H1 (cell line): Measurements from ENCODE around the gene INVS. TPM values are rescaled to one million over a fixed set of nuclear protein-coding genes. Genes with fewer than 3 reads are reported as not detected.

Source experiments
- CTCF ChIA-PET: fragments of 300-600 bp; sonication (Branson Sonifier 250); formaldehyde crosslinking; loops from one replicate; lab custom pipeline; 2021; ENCODE audit not compliant: partially characterized antibody; lab: Charles Lee
- POLR2A ChIA-PET: fragments of 300-600 bp; sonication (Branson Sonifier 250); formaldehyde crosslinking; loops from one replicate; lab custom pipeline; 2021; ENCODE audit warnings: inconsistent platforms; ENCODE audit not compliant: partially characterized antibody; lab: Charles Lee
- DNase-seq, 2 experiments: peaks; one replicate each; pipeline versions ENCODE4 v3.0.0 to v3.0.0-alpha.2; 2010 to 2022; ENCODE audit warnings: low spot score in 2 of 2, low read depth in 1 of 2, mixed read lengths in 1 of 2
- FAIRE-seq: peaks from 2 replicates; lab custom pipeline; 2011; peaks lifted over from hg19 to GRCh38; lab: Jason Lieb, UNC
- H2AFZ ChIP-seq: 2 replicates; pipeline ENCODE4 v1.8.1; 2012; ENCODE audit warnings: low read length, inconsistent platforms
- H2AK5ac ChIP-seq: 2 replicates; pipeline ENCODE4 v1.6.1; 2013; ENCODE audit warnings: low read depth, low read length
- H2BK120ac ChIP-seq: replicated peaks from 2 replicates; pipeline ENCODE3; 2013; ENCODE audit warnings: low read depth, low read length, inconsistent platforms
- H2BK12ac ChIP-seq: 2 replicates; pipeline ENCODE4 v1.6.1; 2013; ENCODE audit warnings: low read depth, low read length
- H2BK15ac ChIP-seq: 2 replicates; pipeline ENCODE4 v1.6.1; 2013; ENCODE audit warnings: low read length
- H2BK20ac ChIP-seq: 2 replicates; pipeline ENCODE4 v1.6.1; 2013; ENCODE audit warnings: low read length
- H2BK5ac ChIP-seq: 2 replicates; pipeline ENCODE4 v1.6.1; 2013; ENCODE audit warnings: low read depth, low read length
- H3K14ac ChIP-seq: 2 replicates; pipeline ENCODE4 v1.6.1; 2013; ENCODE audit warnings: inconsistent platforms; ENCODE audit not compliant: insufficient read length
- H3K18ac ChIP-seq: 2 replicates; pipeline ENCODE4 v1.6.1; 2013; ENCODE audit warnings: low read length; ENCODE audit errors: extremely low read depth
- H3K23ac ChIP-seq: 2 replicates; pipeline ENCODE4 v1.6.1; 2013; ENCODE audit warnings: inconsistent platforms; ENCODE audit not compliant: insufficient read length
- H3K23me2 ChIP-seq: 2 replicates; pipeline ENCODE4 v1.6.1; 2013; ENCODE audit warnings: low read depth, low read length
- H3K27ac ChIP-seq: 2 replicates; pipeline ENCODE4 v1.6.1; 2011; ENCODE audit warnings: low read depth, low read length, inconsistent platforms
- H3K27me3 ChIP-seq, 4 experiments: replicated peaks in 1 of 4; 1 replicate in 1 of 4; 2 replicates in 3 of 4; pipeline versions ENCODE4 v1.6.1 to v1.8.1; 2011 to 2013; ENCODE audit warnings: low read length in 3 of 4, mild to moderate bottlenecking in 3 of 4, inconsistent platforms in 2 of 4, mixed read lengths in 2 of 4, moderate library complexity in 1 of 4; ENCODE audit not compliant: control insufficient read depth in 3 of 4, insufficient read depth in 3 of 4; ENCODE audit errors: extremely low read depth in 1 of 4
- H3K36me3 ChIP-seq, 4 experiments: 2 replicates each; pipeline versions ENCODE4 v1.6.1 to v1.8.1; 2011 to 2013; ENCODE audit warnings: mild to moderate bottlenecking in 4 of 4, low read length in 3 of 4, moderate library complexity in 2 of 4, control low read depth in 1 of 4, inconsistent platforms in 1 of 4; ENCODE audit not compliant: insufficient read depth in 4 of 4, control insufficient read depth in 2 of 4
- H3K4ac ChIP-seq: replicated peaks from 2 replicates; pipeline ENCODE3; 2013; ENCODE audit warnings: low read length, low read depth, mixed read lengths, inconsistent platforms; ENCODE audit not compliant: insufficient read length
- H3K4me1 ChIP-seq, 4 experiments: replicated peaks in 1 of 4; 1 replicate in 1 of 4; 2 replicates in 3 of 4; pipeline versions ENCODE4 v1.6.1 to v1.8.1; 2011 to 2013; ENCODE audit warnings: low read length in 3 of 4, inconsistent platforms in 2 of 4, mixed read lengths in 1 of 4; ENCODE audit not compliant: insufficient read depth in 4 of 4, control insufficient read depth in 3 of 4
- H3K4me2 ChIP-seq, 2 experiments: 2 replicates each; pipeline versions ENCODE4 v1.6.1 to v1.8.1; 2011 to 2013; ENCODE audit warnings: low read depth in 2 of 2, low read length in 2 of 2, control low read depth in 1 of 2, inconsistent platforms in 1 of 2, mild to moderate bottlenecking in 1 of 2; ENCODE audit not compliant: insufficient read depth in 1 of 2
- H3K4me3 ChIP-seq, 4 experiments: fragments of 200-600, 300-600 bp in 1 of 4; sonication (generic), shearing (Covaris generic), sonication (Bioruptor Twin) in 1 of 4; 2 replicates each; pipeline versions ENCODE4 v1.5.1 to v1.8.1; 2011 to 2016; ENCODE audit warnings: low read length in 4 of 4, low read depth in 3 of 4, control low read depth in 2 of 4, inconsistent platforms in 2 of 4, mild to moderate bottlenecking in 2 of 4, mixed read lengths in 1 of 4, moderate library complexity in 1 of 4; ENCODE audit not compliant: insufficient read depth in 2 of 4; ENCODE audit errors: extremely low read depth in 1 of 4
- H3K56ac ChIP-seq: replicated peaks from 2 replicates; pipeline ENCODE3; 2013; ENCODE audit warnings: low read depth, mild to moderate bottlenecking, mixed read lengths, low read length, inconsistent platforms; ENCODE audit not compliant: insufficient read length
- H3K79me1 ChIP-seq: 2 replicates; pipeline ENCODE4 v1.6.1; 2013; ENCODE audit warnings: low read depth, low read length, control low read depth
- H3K79me2 ChIP-seq, 2 experiments: 2 replicates each; pipeline versions ENCODE4 v1.6.1 to v1.8.1; 2012 to 2013; ENCODE audit warnings: low read length in 2 of 2, mild to moderate bottlenecking in 2 of 2, inconsistent platforms in 1 of 2; ENCODE audit not compliant: insufficient read depth in 2 of 2, control insufficient read depth in 1 of 2
- H3K9ac ChIP-seq, 4 experiments: replicated peaks in 1 of 4; 1 replicate in 1 of 4; 2 replicates in 3 of 4; pipeline versions ENCODE4 v1.6.1 to v1.8.1; 2011 to 2013; ENCODE audit warnings: low read depth in 3 of 4, low read length in 3 of 4, control low read depth in 2 of 4, mild to moderate bottlenecking in 2 of 4, moderate library complexity in 2 of 4, inconsistent platforms in 1 of 4; ENCODE audit errors: extremely low read depth in 1 of 4
- H3K9me3 ChIP-seq, 2 experiments: 2 replicates each; pipeline versions ENCODE4 v1.6.1 to v1.8.1; 2012 to 2013; ENCODE audit warnings: mild to moderate bottlenecking in 2 of 2, moderate library complexity in 2 of 2, control low read depth in 1 of 2, inconsistent platforms in 1 of 2, low read depth in 1 of 2, low read length in 1 of 2, mixed read lengths in 1 of 2; ENCODE audit not compliant: insufficient read depth in 2 of 2
- H4K20me1 ChIP-seq, 2 experiments: replicated peaks in 1 of 2; 2 replicates each; pipeline versions ENCODE3 to v1.8.1; 2011 to 2013; ENCODE audit warnings: inconsistent platforms in 2 of 2, low read length in 2 of 2, mild to moderate bottlenecking in 1 of 2; ENCODE audit not compliant: insufficient read depth in 2 of 2, control insufficient read depth in 1 of 2
- H4K5ac ChIP-seq: 2 replicates; pipeline ENCODE4 v1.6.1; 2013; ENCODE audit warnings: low read length, low read depth, mixed read lengths, inconsistent platforms; ENCODE audit not compliant: insufficient read length
- H4K8ac ChIP-seq: 2 replicates; pipeline ENCODE4 v1.8.0; 2013; ENCODE audit warnings: mild to moderate bottlenecking, moderate library complexity, low read length, inconsistent platforms; ENCODE audit not compliant: insufficient read depth; ENCODE audit errors: extremely low read depth
- H4K91ac ChIP-seq: replicated peaks from 2 replicates; pipeline ENCODE3; 2013; ENCODE audit warnings: low read length, mixed read lengths, inconsistent platforms; ENCODE audit not compliant: insufficient read length
- NRF1 ChIP-seq: IDR thresholded peaks from 2 replicates; pipeline ENCODE4 v1.6.1; 2011; ENCODE audit warnings: mild to moderate bottlenecking, low read depth, low read length, improper control_type of control experiment
- SRF ChIP-seq: IDR thresholded peaks from 2 replicates; pipeline ENCODE4 v1.6.1; 2011; ENCODE audit warnings: mild to moderate bottlenecking, low read depth, low read length, moderate library complexity
- TCF12 ChIP-seq: IDR thresholded peaks from 2 replicates; pipeline ENCODE4 v1.6.1; 2011; ENCODE audit warnings: low read depth, mild to moderate bottlenecking, low read length
- WGBS, 2 experiments: shearing (Covaris generic) in 1 of 2; methylation state at CpG; one replicate each; pipeline versions ENCODE4 v1.1.6 to v1.1.7; 2013 to 2015; ENCODE audit warnings: low lambda C conversion rate in 2 of 2, mixed read lengths in 2 of 2, inconsistent platforms in 1 of 2, low coverage in 1 of 2, missing lambda C conversion rate in 1 of 2; ENCODE audit not compliant: insufficient replicate concordance in 2 of 2, insufficient coverage in 1 of 2, insufficient read length in 1 of 2; ENCODE audit errors: extremely low coverage in 1 of 2, missing lambda C conversion rate in 1 of 2; 5-methylcytosine and 5-hydroxymethylcytosine counted together
- polyA plus RNA-seq, 7 experiments: library from polyadenylated mRNA; depleted of rRNA in 3 of 7; stranded (reverse) in 5 of 7; unstranded in 2 of 7; fragments of >200 nt in 5 of 7; fragments of 200-250 nt in 2 of 7; gene quantifications; 1 replicate in 5 of 7; 2 replicates in 1 of 7; 4 replicates in 1 of 7; pipeline versions ENCODE4 v1.2.1 to v1.2.3, GENCODE V29; 2011 to 2013; ENCODE audit warnings: missing spikeins in 2 of 7, mixed read lengths in 2 of 7
- total RNA-seq: library from RNA; stranded (reverse); fragmentation: NEBNext Ultra II Directional; extraction: Animal tissue kit (Norgen Biotek cat#: 25700); gene quantifications from 2 replicates; pipeline ENCODE4 v1.2.1, GENCODE V29; 2021

Gene INVS
- total and polyA plus RNA-seq, 2 of the 8 experiments (the other 6 are each of a cell fraction or from before 2014, with no cell fraction given), result 4.1 to 6.9 TPM

DNA sequence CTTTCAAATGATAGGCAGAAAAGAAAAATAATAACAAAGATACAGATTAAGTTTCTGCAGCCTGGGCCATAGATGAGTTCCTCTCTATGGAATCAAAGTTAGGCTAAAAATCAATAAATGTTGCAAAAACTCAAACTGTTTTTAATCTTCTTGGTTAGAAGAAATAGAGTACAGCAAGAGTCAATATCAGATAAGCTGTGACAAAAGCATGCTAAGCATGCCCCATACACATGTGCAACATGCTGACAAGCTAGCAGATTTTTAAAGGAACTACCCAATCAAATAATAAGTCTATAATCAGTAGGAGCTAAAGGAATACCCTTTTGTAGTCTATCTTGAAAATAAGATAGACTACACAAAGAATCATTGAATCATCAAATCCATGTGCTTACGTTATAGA lies 7.0 kb upstream of the INVS start:
- Histone ChIP-seq H3K79me1 (no peaks in the 10 kb centered on the region), H3K79me2 (peaks cover 0 to 54% of the 10 kb centered on the region in 2 experiments; a peak in 2 of 4 replicates), H4K5ac (no peak overlapping the region), H3K36me3 (no peaks in the 10 kb centered on the region), H3K4me3 (no peak overlapping the region), H2BK15ac (no peak overlapping the region), H3K23me2 (no peaks in the 10 kb centered on the region), H2BK12ac (no peak overlapping the region), H3K4me2 (no peak overlapping the region), H2BK120ac (no peak overlapping the region), H3K9ac (no peak overlapping the region), H3K27me3 (no peaks in the 10 kb centered on the region), H3K56ac (no peak overlapping the region), H2BK20ac (no peak overlapping the region), H2AFZ (no peak overlapping the region), H2AK5ac (no peak overlapping the region), H3K27ac (no peak overlapping the region), H3K9me3 (no peaks in the 10 kb centered on the region), H4K8ac (no peak overlapping the region), H3K4me1 (no peaks in the 10 kb centered on the region; a peak in 1 of 7 replicates), H3K4ac (no peak overlapping the region), H4K20me1 (no peaks in the 10 kb centered on the region), H4K91ac (no peak overlapping the region), H2BK5ac (no peak overlapping the region), H3K14ac (no peak overlapping the region), H3K23ac (no peak overlapping the region), H3K18ac (no peak overlapping the region)
- ChIA-PET POLR2A (no interaction called here), CTCF (no interaction called here)
- DNase-seq (no peak), FAIRE-seq (no peak)
- TF ChIP-seq SRF, result no peak
- no peak for TF ChIP-seq TCF12
- TF ChIP-seq NRF1, result no peak
- 71% methylated on average over 1 of the region's 1 CpG; no CpG with 5 or more reads in 1 of the 2 experiments for WGBS, 2 experiments
